Peyer's patch (tissue), 4 donors: ENCODE data around the gene GMIP. TPM values are rescaled to one million over a fixed set of nuclear protein-coding genes. Genes with fewer than 3 reads are reported as not detected.

ENCODE experiments used
- DNase-seq, 3 donors: peaks; one replicate each; pipeline ENCODE4 v3.0.0-alpha.2; 2017 to 2019
- H3K27ac ChIP-seq, 4 donors: fragments of 200-600 bp; sonication (generic); one replicate each; pipeline ENCODE4 v1.5.1; 2016 to 2019
- H3K27me3 ChIP-seq, 2 donors: fragments of 200-600 bp; sonication (generic); one replicate each; pipeline ENCODE4 v1.5.1; 2019
- H3K36me3 ChIP-seq, 3 donors: fragments of 200-600 bp; sonication (generic); one replicate each; pipeline ENCODE4 v1.5.1; 2016 to 2019
- H3K4me1 ChIP-seq, 4 donors: fragments of 200-600 bp; sonication (generic); one replicate each; pipeline ENCODE4 v1.5.1; 2016 to 2019
- H3K4me3 ChIP-seq, 4 donors: fragments of 200-600 bp; sonication (generic); 1 replicate in 3 of 4; 2 replicates in 1 of 4; pipeline ENCODE4 v1.5.1; 2016 to 2019; ENCODE audit warnings: mild to moderate bottlenecking in 1 of 4
- H3K9me3 ChIP-seq, 4 donors: fragments of 200-600 bp; sonication (generic); one replicate each; pipeline ENCODE4 v1.5.1; 2016 to 2019; ENCODE audit warnings: mild to moderate bottlenecking in 1 of 4
- POLR2A ChIP-seq, 2 donors: fragments of 450-650 bp; IDR thresholded peaks; one replicate each; pipeline ENCODE4 v1.5.1; 2017; ENCODE audit warnings: antibody characterized with exemption in 2 of 2, mild to moderate bottlenecking in 2 of 2, moderate library complexity in 2 of 2
- total RNA-seq, 4 donors: library from RNA; depleted of rRNA; stranded (reverse); fragments of >200 nt; gene quantifications; one replicate each; pipeline ENCODE4 v1.1.0, GENCODE V29; 2016
- TF ChIP-seq, protein P1 (sequence below), 6 experiments: fragments of 450-650 bp in 4 of 6; fragments of 200-600 bp in 2 of 6; sonication (generic) in 1 of 6; IDR thresholded peaks; one replicate each; pipeline ENCODE4 v1.5.1; 2017 to 2019; ENCODE audit warnings: antibody characterized with exemption in 6 of 6, mild to moderate bottlenecking in 3 of 6, moderate library complexity in 1 of 6

GMIP gene
- total RNA-seq, 4 donors from 2014 or later = 28.0 to 66.8 (median 42.8) TPM

DNA sequence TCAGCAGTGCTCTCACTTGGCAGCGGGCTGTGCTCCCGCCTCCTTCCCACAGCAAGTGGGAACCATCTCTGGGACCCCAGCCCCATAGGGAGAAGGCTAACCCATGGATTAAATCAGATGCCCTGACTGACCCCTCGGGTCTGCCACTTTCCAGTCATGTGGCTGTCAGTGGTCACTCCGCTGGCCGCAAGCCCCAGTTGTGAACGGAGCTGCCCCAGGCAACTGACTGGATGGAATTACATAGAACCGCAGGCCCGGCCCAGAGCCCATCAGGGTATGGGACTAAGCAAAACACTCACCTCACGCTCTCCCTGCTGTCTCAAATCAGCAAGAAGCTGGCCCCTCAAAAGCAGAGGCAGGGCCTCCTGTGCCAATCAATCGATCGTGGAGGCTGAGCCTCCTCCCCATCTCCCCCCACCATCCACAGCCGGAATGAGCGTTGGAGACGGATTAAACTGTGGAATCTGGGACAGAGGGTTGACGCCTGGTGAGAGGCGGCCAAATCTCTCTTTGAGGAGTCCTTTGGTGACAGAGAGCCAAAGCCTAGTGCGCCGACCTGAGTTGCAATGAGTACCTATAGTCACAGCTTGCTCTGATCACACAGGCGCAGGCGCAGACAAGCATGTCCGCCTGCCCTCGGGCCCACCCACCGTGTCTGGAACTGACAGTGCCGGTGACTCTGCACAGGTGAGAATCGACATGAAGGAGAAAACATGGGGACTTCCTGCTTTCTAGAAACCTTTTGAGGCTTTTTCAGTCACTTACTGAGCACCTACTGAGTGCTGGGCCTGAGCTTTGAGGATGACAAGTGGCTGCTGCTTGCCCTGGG is 63.7 kb downstream of the GMIP start:
- Histone ChIP-seq H3K36me3 (no peaks in the 10 kb centered on the region), H3K27ac (peak overlapping the region in 1 of 4 donors; percentile 72), H3K4me1 (peaks cover 0 to 7% (median 0%) of the 10 kb centered on the region in 4 donors), H3K4me3 (no peak overlapping the region), H3K9me3 (no peaks in the 10 kb centered on the region), H3K27me3 (no peaks in the 10 kb centered on the region)
- DNase-seq = no peak
- TF ChIP-seq, protein P1, sequence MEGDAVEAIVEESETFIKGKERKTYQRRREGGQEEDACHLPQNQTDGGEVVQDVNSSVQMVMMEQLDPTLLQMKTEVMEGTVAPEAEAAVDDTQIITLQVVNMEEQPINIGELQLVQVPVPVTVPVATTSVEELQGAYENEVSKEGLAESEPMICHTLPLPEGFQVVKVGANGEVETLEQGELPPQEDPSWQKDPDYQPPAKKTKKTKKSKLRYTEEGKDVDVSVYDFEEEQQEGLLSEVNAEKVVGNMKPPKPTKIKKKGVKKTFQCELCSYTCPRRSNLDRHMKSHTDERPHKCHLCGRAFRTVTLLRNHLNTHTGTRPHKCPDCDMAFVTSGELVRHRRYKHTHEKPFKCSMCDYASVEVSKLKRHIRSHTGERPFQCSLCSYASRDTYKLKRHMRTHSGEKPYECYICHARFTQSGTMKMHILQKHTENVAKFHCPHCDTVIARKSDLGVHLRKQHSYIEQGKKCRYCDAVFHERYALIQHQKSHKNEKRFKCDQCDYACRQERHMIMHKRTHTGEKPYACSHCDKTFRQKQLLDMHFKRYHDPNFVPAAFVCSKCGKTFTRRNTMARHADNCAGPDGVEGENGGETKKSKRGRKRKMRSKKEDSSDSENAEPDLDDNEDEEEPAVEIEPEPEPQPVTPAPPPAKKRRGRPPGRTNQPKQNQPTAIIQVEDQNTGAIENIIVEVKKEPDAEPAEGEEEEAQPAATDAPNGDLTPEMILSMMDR (IDR thresholded peaks at IDR 0.05) = no peak
- no peak for TF ChIP-seq POLR2A (IDR thresholded peaks at IDR 0.05)

Other genes with a start within 250 kb of the GMIP start
- gene GATAD2A, start 238.0 kb downstream of the GMIP start, total RNA-seq = 10 to 100 TPM; 67.8 to 99.9 (median 79.8) TPM
- 10 to 100 TPM in 2 of 4 donors, 1 to 10 TPM in 2; 3.0 to 14.0 (median 10.0) TPM for gene TSSK6, start 128.1 kb downstream of the GMIP start, total RNA-seq
- 100 to 1,000 TPM in 3 of 4 donors, 10 to 100 TPM in 1; 40.7 to 188 (median 126) TPM for gene NDUFA13, start 127.4 kb downstream of the GMIP start, total RNA-seq
- 1 to 10 TPM; 4.4 to 9.9 (median 5.6) TPM for gene YJEFN3, start 114.7 kb downstream of the GMIP start, total RNA-seq
- gene CILP2, start 105.4 kb downstream of the GMIP start, total RNA-seq = not detected
- gene PBX4, start 25.0 kb downstream of the GMIP start, total RNA-seq = 10 to 100 TPM in 3 of 4 donors, 1 to 10 TPM in 1; 6.8 to 23.1 (median 14.1) TPM
- gene LPAR2, start 15.4 kb downstream of the GMIP start, total RNA-seq = 10 to 100 TPM; 14.9 to 44.2 (median 34.6) TPM
- gene ATP13A1, start 20.0 kb upstream of the GMIP start, total RNA-seq = 100 to 1,000 TPM; 223 to 465 (median 285) TPM
- gene ZNF101, start 25.2 kb upstream of the GMIP start, total RNA-seq = 10 to 100 TPM; 10.1 to 52.8 (median 15.8) TPM
- gene ZNF14, start 89.5 kb upstream of the GMIP start, total RNA-seq = 10 to 100 TPM in 1 of 4 donors, 1 to 10 TPM in 3; 1.9 to 11.6 (median 6.4) TPM
- gene ZNF506, start 178.1 kb upstream of the GMIP start, total RNA-seq = 10 to 100 TPM; 25.9 to 56.9 (median 31.3) TPM
- gene ZNF253, start 222.2 kb upstream of the GMIP start, total RNA-seq = 10 to 100 TPM; 11.2 to 37.1 (median 12.9) TPM